ENCODE measurements around the gene BLTP3A. TPM values are rescaled to one million over a fixed set of nuclear protein-coding genes. Genes with fewer than 3 reads are reported as not detected.

The BLTP3A gene
- total and polyA plus RNA-seq, 2 of the 13 experiments (the other 11 are each of a cell fraction or from before 2014, with no cell fraction given), result 22.1 to 24.0 TPM

DNA sequence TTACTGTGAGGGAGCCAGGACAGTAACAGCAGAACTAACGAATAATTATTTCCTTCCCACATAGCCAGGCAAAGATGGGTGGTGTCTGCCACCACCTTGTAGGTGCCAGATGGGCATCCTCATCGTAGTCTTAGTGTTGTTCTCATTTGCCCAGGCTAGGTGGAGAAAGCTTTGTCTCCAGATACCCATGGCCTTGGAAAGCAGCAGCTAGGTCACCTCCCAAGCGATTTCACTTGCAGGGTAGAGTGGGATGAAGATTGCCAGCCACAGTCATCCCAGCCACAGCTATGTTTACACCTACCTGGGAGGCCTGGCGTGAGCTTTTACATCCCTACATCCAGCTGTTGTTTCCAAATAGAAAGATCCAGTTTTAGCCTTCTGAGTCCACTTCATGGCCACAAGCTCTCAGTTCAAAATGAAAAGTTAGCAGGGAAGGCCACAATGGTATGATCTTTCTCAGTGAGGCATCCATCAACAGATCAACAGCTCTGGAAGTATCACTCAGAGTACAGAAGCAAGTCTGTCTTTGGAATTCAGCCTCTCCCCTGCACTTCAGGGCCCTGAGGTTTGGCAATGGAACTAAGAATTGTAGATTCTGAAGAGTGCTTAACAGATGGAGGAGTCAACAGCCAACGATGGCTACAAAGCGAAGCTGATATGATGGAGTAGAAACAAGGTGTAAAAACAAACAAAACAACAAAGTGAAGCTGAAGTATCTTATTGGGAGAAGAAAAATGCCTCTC, 45.6 kb upstream of the BLTP3A start (continued):
- TF ChIP-seq ATRX (CRISPR knock-in tag; IDR thresholded peaks at IDR 0.05; ENCODE audit: borderline replicate concordance) (no peak), BRCA1 (CRISPR knock-in tag; IDR thresholded peaks at IDR 0.05) (no peak), HES4 (CRISPR knock-in tag; IDR thresholded peaks at IDR 0.05; ENCODE audit: borderline replicate concordance) (0 out of 2 replicates have a peak, but pooled peaks have one; percentile 22), ZNF713 (CRISPR knock-in tag; IDR thresholded peaks at IDR 0.05) (no peak), ZFP1 (CRISPR knock-in tag; IDR thresholded peaks at IDR 0.05) (0 out of 2 replicates have a peak, but pooled peaks have one; percentile 16), NFYB (CRISPR knock-in tag; IDR thresholded peaks at IDR 0.05) (0 out of 2 replicates have a peak, but pooled peaks have one; percentile 7)
- TF ChIP-seq, protein P1, sequence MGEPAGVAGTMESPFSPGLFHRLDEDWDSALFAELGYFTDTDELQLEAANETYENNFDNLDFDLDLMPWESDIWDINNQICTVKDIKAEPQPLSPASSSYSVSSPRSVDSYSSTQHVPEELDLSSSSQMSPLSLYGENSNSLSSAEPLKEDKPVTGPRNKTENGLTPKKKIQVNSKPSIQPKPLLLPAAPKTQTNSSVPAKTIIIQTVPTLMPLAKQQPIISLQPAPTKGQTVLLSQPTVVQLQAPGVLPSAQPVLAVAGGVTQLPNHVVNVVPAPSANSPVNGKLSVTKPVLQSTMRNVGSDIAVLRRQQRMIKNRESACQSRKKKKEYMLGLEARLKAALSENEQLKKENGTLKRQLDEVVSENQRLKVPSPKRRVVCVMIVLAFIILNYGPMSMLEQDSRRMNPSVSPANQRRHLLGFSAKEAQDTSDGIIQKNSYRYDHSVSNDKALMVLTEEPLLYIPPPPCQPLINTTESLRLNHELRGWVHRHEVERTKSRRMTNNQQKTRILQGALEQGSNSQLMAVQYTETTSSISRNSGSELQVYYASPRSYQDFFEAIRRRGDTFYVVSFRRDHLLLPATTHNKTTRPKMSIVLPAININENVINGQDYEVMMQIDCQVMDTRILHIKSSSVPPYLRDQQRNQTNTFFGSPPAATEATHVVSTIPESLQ (CRISPR knock-in tag; conservative IDR thresholded peaks at IDR 0.05), result no peak
- TF ChIP-seq, protein P2, sequence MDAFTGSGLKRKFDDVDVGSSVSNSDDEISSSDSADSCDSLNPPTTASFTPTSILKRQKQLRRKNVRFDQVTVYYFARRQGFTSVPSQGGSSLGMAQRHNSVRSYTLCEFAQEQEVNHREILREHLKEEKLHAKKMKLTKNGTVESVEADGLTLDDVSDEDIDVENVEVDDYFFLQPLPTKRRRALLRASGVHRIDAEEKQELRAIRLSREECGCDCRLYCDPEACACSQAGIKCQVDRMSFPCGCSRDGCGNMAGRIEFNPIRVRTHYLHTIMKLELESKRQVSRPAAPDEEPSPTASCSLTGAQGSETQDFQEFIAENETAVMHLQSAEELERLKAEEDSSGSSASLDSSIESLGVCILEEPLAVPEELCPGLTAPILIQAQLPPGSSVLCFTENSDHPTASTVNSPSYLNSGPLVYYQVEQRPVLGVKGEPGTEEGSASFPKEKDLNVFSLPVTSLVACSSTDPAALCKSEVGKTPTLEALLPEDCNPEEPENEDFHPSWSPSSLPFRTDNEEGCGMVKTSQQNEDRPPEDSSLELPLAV (CRISPR knock-in tag; conservative IDR thresholded peaks at IDR 0.05; ENCODE audit: low read depth), result no peak

DNA sequence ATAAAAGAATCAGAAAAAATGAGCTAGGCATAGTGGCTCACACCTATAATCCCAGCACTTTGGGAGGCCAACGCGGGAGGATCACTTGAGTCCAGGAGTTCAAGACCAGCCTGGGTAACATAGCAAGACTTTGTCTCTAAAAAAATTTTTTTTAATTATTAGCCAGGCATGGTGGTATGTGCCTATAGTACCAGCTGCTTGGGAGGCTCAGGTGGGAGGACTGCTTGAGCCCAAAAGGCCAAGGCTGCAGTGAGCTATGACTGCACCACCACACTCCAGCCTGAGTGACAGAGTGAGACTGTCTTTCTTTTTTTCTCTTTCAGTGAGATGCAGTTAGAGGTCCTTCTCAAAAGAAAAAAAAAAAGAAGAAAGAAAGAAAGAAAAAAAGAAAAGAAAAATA, 43.1 kb upstream of the BLTP3A start:
- no peak overlapping the region for H2AFZ ChIP-seq (ENCODE audit: low read length)
- H4K20me1 ChIP-seq (ENCODE audit: insufficient read depth, low read length), result no peaks in the 10 kb centered on the region
- H3K4me1 ChIP-seq (ENCODE audit: insufficient read depth, low read length), result peaks cover 53% of the 10 kb centered on the region
- H3K27me3 ChIP-seq (ENCODE audit: control insufficient read depth in 1 of 2, insufficient read depth in 2 of 2, low read length in 2 of 2), result no peaks in the 10 kb centered on the region
- ATAC-seq, result no peak
- no peaks in the 10 kb centered on the region for H3K9me3 ChIP-seq (ENCODE audit: low read length)
- POLR2A ChIA-PET, result interaction anchor here (0.8 kb wide), 2 partner anchors 8 to 17 kb away, joined by 3 read pairs; partner anchors contain the start of gene SNRPC
- FAIRE-seq, result no peak
- TF ChIP-seq ZNF263 (CRISPR knock-in tag; IDR thresholded peaks at IDR 0.05) (peak; percentile 55; the same call in 1 of the 2 replicates), GZF1 (CRISPR knock-in tag; IDR thresholded peaks at IDR 0.05) (no peak)
- TF ChIP-seq, protein P3, sequence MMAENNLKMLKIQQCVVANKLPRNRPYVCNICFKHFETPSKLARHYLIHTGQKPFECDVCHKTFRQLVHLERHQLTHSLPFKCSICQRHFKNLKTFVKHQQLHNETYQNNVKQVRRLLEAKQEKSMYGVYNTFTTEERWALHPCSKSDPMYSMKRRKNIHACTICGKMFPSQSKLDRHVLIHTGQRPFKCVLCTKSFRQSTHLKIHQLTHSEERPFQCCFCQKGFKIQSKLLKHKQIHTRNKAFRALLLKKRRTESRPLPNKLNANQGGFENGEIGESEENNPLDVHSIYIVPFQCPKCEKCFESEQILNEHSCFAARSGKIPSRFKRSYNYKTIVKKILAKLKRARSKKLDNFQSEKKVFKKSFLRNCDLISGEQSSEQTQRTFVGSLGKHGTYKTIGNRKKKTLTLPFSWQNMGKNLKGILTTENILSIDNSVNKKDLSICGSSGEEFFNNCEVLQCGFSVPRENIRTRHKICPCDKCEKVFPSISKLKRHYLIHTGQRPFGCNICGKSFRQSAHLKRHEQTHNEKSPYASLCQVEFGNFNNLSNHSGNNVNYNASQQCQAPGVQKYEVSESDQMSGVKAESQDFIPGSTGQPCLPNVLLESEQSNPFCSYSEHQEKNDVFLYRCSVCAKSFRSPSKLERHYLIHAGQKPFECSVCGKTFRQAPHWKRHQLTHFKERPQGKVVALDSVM (CRISPR knock-in tag; IDR thresholded peaks at IDR 0.05), result peak; percentile 68
- intact Hi-C loops (cut with micrococcal nuclease; ENCODE audit: unreplicated experiment) (no loop called here), in situ Hi-C loops (cut with HindIII; ENCODE audit: extremely low pct_ligation_motif_present, low pct_unique_long_range_greater_than_20kb) (no loop called here)
- no peaks in the 10 kb centered on the region for H3K36me3 ChIP-seq (replicated peaks in 1 of 2; ENCODE audit: control insufficient read depth in 1 of 2, insufficient read depth in 2 of 2, low read length in 2 of 2)
- no peaks in the 10 kb centered on the region for H3K79me2 ChIP-seq (ENCODE audit: insufficient read depth, low read length)
- no peak for DNase-seq (ENCODE audit: low spot score)
- CTCF ChIA-PET (ENCODE audit: low intra/inter-chr PET ratio, low total read pairs), result no interaction called here
- H3K4me2 ChIP-seq (ENCODE audit: low read depth, low read length), result no peak overlapping the region
- H3K4me3 ChIP-seq (replicated peaks in 1 of 3; ENCODE audit: insufficient read depth in 1 of 3, low read depth in 2 of 3, low read length in 3 of 3), result no peak overlapping the region
- WGBS (ENCODE audit: low lambda C conversion rate), result 61% methylated on average over 2 of the region's 2 CpGs
- BruUV-seq (replicated peaks), result no TSS peak
- no peak overlapping the region for H3K9ac ChIP-seq (ENCODE audit: insufficient read depth, low read depth, low read length)
- no peak overlapping the region for H3K27ac ChIP-seq (ENCODE audit: extremely low read length, insufficient read depth, low read length)

Measured in HepG2 (cell line).